Measurements from ENCODE around the gene SLX4IP. TPM values are rescaled to one million over a fixed set of nuclear protein-coding genes. Genes with fewer than 3 reads are reported as not detected.

SLX4IP gene
- total RNA-seq, 1 experiment from 2014 or later: 11.1 TPM

DNA sequence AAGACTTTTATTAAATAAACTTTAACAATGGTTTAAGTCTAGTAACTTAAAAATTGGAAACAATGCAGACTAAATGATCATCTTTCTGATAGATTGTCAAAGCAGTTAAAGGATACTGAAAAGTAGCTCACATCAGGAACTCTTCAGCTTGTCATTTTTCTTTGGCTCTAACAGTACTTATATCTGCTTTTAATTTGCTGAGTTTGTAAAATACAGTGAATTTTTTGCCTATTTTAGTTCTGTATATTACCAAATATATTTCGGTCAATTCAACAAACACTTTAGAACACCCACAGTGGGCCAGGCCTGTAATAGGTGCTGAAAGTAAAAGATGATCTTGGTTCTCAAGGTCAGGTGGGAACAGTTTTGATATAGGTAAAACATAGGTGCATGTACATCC is 23.4 kb upstream of the SLX4IP start:
- 0 out of 2 replicates have a peak, but pooled peaks cover 2% of the 10 kb centered on the region for H4K20me1 ChIP-seq (ENCODE audit: insufficient read depth)
- peaks cover 8 to 13% of the 10 kb centered on the region in 2 experiments; a peak in 3 of 4 replicates for H3K4me1 ChIP-seq (ENCODE audit: control insufficient read depth in 1 of 2, insufficient read depth in 2 of 2, low read length in 2 of 2)
- DNase-seq (ENCODE audit: low read depth, low spot score): no peak
- TF ChIP-seq EGR1 (IDR thresholded peaks at IDR 0.05; ENCODE audit: low read depth) (no peak), SP1 (IDR thresholded peaks at IDR 0.05; ENCODE audit: low read depth) (no peak), CEBPB (IDR thresholded peaks at IDR 0.05; ENCODE audit: low read depth) (no peak), POLR2AphosphoS5 (IDR thresholded peaks at IDR 0.05; ENCODE audit: low read depth, low read length) (no peak), JUND (IDR thresholded peaks at IDR 0.05) (no peak), EZH2 (IDR thresholded peaks at IDR 0.05) (no peak), TCF7L2 (IDR thresholded peaks at IDR 0.05; ENCODE audit: borderline replicate concordance, extremely low read depth, insufficient read depth, insufficient read length) (no peak), ZFX (IDR thresholded peaks at IDR 0.05) (no peak), CBX3 (IDR thresholded peaks at IDR 0.05; ENCODE audit: low read depth) (no peak)
- TF ChIP-seq, protein P1, sequence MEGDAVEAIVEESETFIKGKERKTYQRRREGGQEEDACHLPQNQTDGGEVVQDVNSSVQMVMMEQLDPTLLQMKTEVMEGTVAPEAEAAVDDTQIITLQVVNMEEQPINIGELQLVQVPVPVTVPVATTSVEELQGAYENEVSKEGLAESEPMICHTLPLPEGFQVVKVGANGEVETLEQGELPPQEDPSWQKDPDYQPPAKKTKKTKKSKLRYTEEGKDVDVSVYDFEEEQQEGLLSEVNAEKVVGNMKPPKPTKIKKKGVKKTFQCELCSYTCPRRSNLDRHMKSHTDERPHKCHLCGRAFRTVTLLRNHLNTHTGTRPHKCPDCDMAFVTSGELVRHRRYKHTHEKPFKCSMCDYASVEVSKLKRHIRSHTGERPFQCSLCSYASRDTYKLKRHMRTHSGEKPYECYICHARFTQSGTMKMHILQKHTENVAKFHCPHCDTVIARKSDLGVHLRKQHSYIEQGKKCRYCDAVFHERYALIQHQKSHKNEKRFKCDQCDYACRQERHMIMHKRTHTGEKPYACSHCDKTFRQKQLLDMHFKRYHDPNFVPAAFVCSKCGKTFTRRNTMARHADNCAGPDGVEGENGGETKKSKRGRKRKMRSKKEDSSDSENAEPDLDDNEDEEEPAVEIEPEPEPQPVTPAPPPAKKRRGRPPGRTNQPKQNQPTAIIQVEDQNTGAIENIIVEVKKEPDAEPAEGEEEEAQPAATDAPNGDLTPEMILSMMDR (IDR thresholded peaks at IDR 0.05 in 2 of 3, conservative IDR thresholded peaks at IDR 0.05 in 1 of 3; ENCODE audit: borderline replicate concordance in 1 of 3, insufficient read depth in 1 of 3, low read depth in 2 of 3, low read length in 2 of 3): no peak
- TF ChIP-seq, protein P2, sequence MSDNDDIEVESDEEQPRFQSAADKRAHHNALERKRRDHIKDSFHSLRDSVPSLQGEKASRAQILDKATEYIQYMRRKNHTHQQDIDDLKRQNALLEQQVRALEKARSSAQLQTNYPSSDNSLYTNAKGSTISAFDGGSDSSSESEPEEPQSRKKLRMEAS (IDR thresholded peaks at IDR 0.05): no peak
- TF ChIP-seq, protein P3, sequence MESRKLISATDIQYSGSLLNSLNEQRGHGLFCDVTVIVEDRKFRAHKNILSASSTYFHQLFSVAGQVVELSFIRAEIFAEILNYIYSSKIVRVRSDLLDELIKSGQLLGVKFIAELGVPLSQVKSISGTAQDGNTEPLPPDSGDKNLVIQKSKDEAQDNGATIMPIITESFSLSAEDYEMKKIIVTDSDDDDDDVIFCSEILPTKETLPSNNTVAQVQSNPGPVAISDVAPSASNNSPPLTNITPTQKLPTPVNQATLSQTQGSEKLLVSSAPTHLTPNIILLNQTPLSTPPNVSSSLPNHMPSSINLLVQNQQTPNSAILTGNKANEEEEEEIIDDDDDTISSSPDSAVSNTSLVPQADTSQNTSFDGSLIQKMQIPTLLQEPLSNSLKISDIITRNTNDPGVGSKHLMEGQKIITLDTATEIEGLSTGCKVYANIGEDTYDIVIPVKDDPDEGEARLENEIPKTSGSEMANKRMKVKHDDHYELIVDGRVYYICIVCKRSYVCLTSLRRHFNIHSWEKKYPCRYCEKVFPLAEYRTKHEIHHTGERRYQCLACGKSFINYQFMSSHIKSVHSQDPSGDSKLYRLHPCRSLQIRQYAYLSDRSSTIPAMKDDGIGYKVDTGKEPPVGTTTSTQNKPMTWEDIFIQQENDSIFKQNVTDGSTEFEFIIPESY (IDR thresholded peaks at IDR 0.05; ENCODE audit: extremely low read depth, insufficient replicate concordance, low read length): no peak
- TF ChIP-seq, protein P4, sequence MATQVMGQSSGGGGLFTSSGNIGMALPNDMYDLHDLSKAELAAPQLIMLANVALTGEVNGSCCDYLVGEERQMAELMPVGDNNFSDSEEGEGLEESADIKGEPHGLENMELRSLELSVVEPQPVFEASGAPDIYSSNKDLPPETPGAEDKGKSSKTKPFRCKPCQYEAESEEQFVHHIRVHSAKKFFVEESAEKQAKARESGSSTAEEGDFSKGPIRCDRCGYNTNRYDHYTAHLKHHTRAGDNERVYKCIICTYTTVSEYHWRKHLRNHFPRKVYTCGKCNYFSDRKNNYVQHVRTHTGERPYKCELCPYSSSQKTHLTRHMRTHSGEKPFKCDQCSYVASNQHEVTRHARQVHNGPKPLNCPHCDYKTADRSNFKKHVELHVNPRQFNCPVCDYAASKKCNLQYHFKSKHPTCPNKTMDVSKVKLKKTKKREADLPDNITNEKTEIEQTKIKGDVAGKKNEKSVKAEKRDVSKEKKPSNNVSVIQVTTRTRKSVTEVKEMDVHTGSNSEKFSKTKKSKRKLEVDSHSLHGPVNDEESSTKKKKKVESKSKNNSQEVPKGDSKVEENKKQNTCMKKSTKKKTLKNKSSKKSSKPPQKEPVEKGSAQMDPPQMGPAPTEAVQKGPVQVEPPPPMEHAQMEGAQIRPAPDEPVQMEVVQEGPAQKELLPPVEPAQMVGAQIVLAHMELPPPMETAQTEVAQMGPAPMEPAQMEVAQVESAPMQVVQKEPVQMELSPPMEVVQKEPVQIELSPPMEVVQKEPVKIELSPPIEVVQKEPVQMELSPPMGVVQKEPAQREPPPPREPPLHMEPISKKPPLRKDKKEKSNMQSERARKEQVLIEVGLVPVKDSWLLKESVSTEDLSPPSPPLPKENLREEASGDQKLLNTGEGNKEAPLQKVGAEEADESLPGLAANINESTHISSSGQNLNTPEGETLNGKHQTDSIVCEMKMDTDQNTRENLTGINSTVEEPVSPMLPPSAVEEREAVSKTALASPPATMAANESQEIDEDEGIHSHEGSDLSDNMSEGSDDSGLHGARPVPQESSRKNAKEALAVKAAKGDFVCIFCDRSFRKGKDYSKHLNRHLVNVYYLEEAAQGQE (IDR thresholded peaks at IDR 0.05; ENCODE audit: low read depth): no peak
- peaks cover 4 to 5% of the 10 kb centered on the region in 2 experiments; a peak in 3 of 4 replicates for H3K36me3 ChIP-seq (ENCODE audit: control insufficient read depth in 1 of 2, insufficient read depth in 2 of 2, low read length in 2 of 2)
- H3K27me3 ChIP-seq (ENCODE audit: insufficient read depth, low read length): no peaks in the 10 kb centered on the region
- H3K27ac ChIP-seq (ENCODE audit: low read depth, low read length): no peak overlapping the region
- POLR2A ChIA-PET: no interaction called here
- no peak overlapping the region for H3K4me2 ChIP-seq (ENCODE audit: low read length)
- H3K9ac ChIP-seq (ENCODE audit: low read length): no peak overlapping the region
- intact Hi-C loops (cut with micrococcal nuclease): loop anchor here (5.0 kb wide), 1 partner anchor 434 kb away; no protein-coding TSS in a partner anchor
- RAD21 ChIA-PET (ENCODE audit: low non-redundant PET in 1 of 2, low total read pairs in 2 of 2, uncharacterized antibody in 2 of 2, unreplicated experiment in 2 of 2): no interaction called here
- no peak for ATAC-seq
- BruUV-seq (replicated peaks): no TSS peak
- CTCF ChIA-PET: no interaction called here
- H3K9me2 ChIP-seq (ENCODE audit: insufficient read depth): no peaks in the 10 kb centered on the region
- H3K9me3 ChIP-seq (ENCODE audit: control insufficient read depth in 1 of 2, insufficient read depth in 1 of 2, low read depth in 1 of 2, low read length in 2 of 2): no peaks in the 10 kb centered on the region
- no peak overlapping the region for H3K4me3 ChIP-seq (replicated peaks in 1 of 2; ENCODE audit: low read depth in 1 of 2, low read length in 2 of 2)
- no peak overlapping the region for H2AFZ ChIP-seq (ENCODE audit: low read depth, low read length, poor library complexity, severe bottlenecking)
- peaks cover 21% of the 10 kb centered on the region for H3K79me2 ChIP-seq (ENCODE audit: insufficient read depth, low read length)

Data from HCT116 (cell line).